ENCODE measurements around the gene DOCK2.
"Not testable (repeated sequence)": the region's sequence is repeated elsewhere in the genome, so short reads cannot be mapped to it uniquely, and the experiment has no call there.

DOCK2 gene

GRCh38 chr5:169817031-169817430 is 180.0 kb downstream of the DOCK2 start:
- no peak for DNase-seq (ENCODE audit: low read depth in 2 of 2)

GRCh38 chr5:169826618-169827017 is 189.5 kb downstream of the DOCK2 start:
- no peak for DNase-seq (ENCODE audit: low read depth in 2 of 2)

DNA sequence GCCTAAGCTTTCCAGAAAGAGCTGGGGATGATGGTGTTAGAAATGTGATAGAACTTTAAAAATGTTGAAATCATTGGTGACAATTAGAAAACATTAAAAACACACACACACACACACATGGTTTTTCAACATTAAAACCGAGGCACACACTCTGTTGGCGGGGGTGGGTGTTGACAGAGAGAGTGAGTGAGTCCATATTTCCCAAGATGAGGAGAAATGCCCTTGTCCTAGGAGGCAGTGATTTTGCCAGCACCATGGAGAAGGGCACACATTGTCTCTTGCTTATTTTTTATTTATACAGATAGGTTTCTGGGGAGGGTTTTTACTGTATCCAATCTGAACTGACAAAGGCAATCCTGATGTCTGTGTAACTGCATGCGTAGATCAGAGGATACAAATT is 190.7 kb downstream of the DOCK2 start:
- no peak for DNase-seq (ENCODE audit: low read depth in 2 of 2)

- no peak for DNase-seq (ENCODE audit: low read depth in 2 of 2)
Measured at GRCh38 chr5:169828385-169828784, 191.3 kb downstream of the DOCK2 start.

- DNase-seq (ENCODE audit: low read depth in 2 of 2) = no peak
Measured at GRCh38 chr5:169831331-169831730, 194.3 kb downstream of the DOCK2 start.

DNA sequence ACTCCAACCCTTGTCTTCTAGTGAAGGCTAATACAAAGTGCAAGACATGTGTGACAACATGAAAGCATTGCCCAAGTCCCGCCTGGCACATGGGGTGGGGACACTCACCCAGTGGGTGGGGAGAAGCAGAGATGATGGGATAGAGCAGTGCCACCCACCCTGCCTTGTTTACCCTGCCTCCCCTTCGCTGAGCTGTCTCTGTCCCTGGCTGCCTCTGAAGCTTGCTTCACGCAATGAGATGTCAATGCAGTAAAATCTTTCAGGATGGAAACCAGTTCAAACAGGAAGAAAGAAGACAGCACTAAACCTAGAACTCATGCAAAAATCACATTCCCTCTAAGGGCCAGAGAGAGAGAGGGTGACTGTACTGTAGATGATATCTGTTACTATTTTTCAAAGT is 195.2 kb downstream of the DOCK2 start:
- DNase-seq (ENCODE audit: low read depth in 2 of 2) = no peak

DNA sequence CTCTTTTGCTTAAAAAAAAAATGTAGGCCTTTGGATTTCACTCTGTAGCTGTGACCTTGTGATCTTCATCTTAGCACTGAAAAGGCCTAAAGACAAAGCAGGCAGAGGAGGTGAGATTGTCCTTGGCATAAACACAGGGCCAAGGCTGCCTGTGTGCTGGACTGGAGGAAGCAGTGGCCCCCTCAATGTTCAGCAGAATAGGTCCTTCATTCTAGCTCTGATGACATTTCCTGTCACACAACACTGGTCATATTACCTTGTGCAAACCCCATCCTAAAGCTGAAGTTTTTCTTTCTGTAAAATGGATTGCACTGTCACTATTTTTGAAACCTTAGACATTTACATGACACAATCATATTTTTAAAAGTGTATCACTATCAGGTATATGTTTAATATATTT is 195.8 kb downstream of the DOCK2 start:
- no peak for DNase-seq (ENCODE audit: low read depth in 2 of 2)

DNA sequence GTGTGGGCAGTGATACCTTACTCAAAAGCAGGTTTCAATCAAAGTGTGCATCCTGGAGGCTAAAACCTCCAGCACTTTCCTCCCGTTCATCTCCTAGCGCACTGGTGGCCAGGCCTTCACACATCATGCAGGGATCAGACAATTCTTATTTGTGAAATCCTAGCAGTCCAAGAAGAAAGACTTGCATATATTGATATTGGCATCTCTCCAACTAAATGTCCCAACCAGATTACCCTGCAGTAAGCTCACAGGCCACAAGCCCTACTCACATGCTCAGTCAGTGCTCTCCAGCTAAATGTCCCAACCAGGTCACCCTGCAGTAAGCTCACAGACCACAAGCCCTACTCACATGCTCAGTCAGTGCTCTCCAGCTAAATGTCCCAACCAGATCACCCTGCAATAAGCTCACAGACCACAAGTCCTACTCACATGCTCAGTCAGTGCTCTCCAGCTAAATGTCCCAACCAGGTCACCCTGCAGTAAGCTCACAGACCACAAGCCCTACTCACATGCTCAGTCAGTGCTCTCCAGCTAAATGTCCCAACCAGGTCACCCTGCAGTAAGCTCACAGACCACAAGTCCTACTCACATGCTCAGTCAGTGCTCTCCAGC is 196.7 kb downstream of the DOCK2 start:
- not testable (repeated sequence) for DNase-seq (ENCODE audit: low read depth in 2 of 2)

GRCh38 chr5:169834540-169834939 is 197.5 kb downstream of the DOCK2 start:
- not testable (repeated sequence) for DNase-seq (ENCODE audit: low read depth in 2 of 2)

GRCh38 chr5:169836835-169837536 is 199.9 kb downstream of the DOCK2 start:
- DNase-seq (ENCODE audit: low read depth in 2 of 2) = no peak

- DNase-seq (ENCODE audit: low read depth in 2 of 2) = no peak
Measured at GRCh38 chr5:169837686-169838085, 200.6 kb downstream of the DOCK2 start.

DNA sequence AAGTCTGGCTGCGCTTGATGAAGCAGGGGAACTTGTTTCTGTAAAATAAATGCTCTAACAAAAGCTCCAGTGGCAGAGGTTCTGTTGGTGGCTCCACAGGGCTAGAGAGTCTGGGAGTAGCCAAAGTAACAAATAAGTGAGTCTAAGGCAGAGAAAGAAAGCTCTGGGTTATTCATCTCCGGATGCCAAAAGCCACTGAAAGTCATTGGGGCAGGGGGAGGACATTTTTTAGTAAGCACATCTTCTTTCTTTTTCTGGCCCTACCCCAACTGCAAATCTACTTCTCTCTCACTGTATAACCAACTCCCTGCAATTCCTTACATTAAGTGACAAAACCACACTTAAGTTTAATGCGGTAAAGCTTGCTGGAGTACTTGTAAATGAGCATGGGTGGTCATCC is 201.6 kb downstream of the DOCK2 start:
- no peak for DNase-seq (ENCODE audit: low read depth in 2 of 2)

GRCh38 chr5:169840405-169840804 is 203.3 kb downstream of the DOCK2 start:
- DNase-seq (ENCODE audit: low read depth in 2 of 2) = no peak

GRCh38 chr5:169842699-169843098 is 205.6 kb downstream of the DOCK2 start:
- DNase-seq (ENCODE audit: low read depth in 2 of 2) = no peak

DNA sequence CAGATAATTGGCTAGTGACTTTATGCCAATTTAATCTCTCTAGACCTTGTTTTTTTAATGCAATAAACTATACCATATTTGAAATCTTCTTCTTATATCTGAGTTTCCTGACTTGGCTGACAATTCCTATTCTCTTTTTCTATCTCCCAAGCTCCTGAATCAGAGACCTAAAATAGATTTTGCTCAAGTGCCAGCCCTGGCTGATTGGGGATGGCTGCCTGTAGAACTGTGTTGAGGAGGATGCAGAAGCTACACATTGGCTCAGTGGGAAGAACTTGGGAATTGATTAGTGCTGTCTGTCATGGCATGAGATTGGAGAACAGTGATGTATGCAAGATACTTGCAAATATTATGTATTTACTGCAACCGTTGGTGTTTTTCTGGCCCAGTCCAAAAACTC is 210.4 kb downstream of the DOCK2 start:
- DNase-seq (ENCODE audit: low read depth in 2 of 2) = no peak

DNA sequence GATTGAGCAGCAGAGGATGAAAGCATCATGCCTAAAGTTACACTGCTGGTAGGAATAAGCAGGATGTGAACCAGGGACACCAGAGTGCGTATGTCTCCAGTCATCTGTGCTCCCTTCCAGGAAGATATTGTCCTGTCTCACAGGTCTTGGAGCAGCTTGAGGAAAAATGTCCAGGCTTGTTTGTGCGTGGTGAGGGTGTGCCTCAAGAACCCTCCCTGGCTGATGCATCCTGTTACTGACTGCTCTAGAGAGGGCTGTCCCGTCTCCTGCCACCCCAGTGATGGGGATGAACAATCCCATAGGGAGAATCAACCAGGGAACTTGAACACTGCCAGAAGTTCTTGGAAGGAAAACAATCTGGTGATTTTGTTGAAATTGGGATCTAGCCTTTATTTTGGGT is 211.2 kb downstream of the DOCK2 start:
- no peak for DNase-seq (ENCODE audit: low read depth in 2 of 2)

GRCh38 chr5:169848792-169849191 is 211.7 kb downstream of the DOCK2 start:
- DNase-seq (ENCODE audit: low read depth in 2 of 2) = no peak

DNA sequence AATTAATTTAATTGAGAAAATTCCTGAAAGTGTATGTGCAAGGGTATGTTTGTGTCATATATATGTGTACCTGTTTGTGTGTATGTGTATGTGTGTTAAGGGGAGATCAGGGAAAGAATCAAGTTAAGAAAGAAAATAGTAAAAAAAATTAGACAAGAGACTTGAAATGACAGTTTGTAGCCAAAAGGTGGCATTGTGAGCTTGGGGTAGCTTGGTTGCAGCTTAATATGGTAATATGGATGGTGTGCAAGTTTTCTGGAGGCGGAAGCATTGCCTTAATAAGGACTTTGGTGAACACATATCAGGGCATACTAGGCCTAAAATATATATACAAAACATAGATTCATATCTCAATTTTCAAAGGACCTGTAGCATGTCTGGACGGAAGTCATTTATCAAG is 213.3 kb downstream of the DOCK2 start:
- DNase-seq (ENCODE audit: low read depth in 2 of 2) = no peak

- no peak for DNase-seq (ENCODE audit: low read depth in 2 of 2)
Measured at GRCh38 chr5:169851321-169851850, 214.3 kb downstream of the DOCK2 start.

DNA sequence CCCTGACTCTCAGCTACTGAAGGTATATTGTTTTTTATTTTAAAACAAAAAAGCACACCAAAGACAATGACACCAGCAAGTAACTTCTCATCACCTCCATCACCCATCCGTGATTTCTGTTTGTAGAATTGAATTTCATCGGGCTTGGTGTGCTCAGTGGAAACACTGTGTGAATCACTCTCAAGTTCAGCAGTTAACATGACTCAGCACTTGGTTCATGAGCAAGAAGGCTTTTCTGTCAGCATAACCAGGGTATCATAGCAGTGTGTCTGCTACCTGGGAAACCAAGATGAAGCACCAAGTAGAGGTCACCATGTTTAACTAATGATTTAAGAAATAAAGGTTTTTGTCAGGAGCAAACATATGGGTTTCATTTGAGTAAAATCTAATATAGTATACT is 219.5 kb downstream of the DOCK2 start:
- no peak for DNase-seq (ENCODE audit: low read depth in 2 of 2)

DNA sequence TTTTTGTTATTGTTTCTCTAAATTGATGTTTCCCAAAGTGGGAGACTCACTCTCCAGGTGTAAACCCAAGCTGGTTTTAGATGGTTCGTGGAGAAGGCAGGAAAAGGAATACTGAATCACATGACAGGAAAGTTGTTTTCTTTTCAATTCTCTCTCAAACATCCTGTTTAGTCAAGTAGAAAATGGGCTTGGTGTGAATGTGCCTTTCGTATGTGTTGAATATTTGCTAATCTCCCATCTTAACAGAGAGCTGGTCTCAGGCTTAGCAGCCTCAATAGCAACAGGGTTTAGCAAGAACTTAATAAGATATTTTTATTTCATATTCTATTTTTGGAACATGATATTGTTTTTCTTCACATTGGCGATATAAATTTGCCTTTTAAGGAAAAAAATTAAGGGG is 223.5 kb downstream of the DOCK2 start:
- no peak for DNase-seq (ENCODE audit: low read depth in 2 of 2)

- DNase-seq (ENCODE audit: low read depth in 2 of 2) = no peak
Measured at GRCh38 chr5:169861433-169861832, 224.4 kb downstream of the DOCK2 start.

DNA sequence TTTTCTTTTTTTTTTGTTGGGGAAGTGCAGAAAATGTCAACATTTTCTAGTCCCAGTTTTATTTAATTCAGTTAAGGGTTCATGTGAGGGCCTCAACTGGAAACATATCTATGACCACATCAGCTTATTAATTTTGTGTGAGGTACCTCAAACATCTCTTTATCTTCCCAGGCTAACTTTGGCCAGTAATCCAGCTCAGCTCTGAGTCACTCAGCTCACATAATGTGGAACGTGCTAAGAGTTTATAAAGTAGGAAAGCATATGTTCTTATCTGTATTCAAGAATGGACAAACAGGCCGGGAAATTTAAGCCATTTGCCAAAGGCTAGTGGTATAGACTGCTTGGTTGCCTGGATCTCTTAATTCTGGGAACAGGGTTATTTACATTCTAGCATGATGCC is 224.9 kb downstream of the DOCK2 start:
- no peak for DNase-seq (ENCODE audit: low read depth in 2 of 2)

GRCh38 chr5:169862391-169862811 is 225.3 kb downstream of the DOCK2 start:
- DNase-seq (ENCODE audit: low read depth in 2 of 2) = no peak

Data from stimulated activated CD8-positive, alpha-beta memory T cell treated with anti-CD3 and anti-CD28 coated beads, Interleukin-2, amount 100 ng/mL, for 1 hour (primary cell).